H1 (cell line): ENCODE results near the gene ZBTB16. TPM values are rescaled to one million over a fixed set of nuclear protein-coding genes. Genes with fewer than 3 reads are reported as not detected.

Experiments used
- EZH2 ChIP-seq: fragments of 200-600 bp; sonication (generic); IDR thresholded peaks from 2 replicates; pipeline ENCODE4 v1.7.1; 2012; ENCODE audit warnings: low read depth, mild to moderate bottlenecking, moderate library complexity, low read length, inconsistent platforms; ENCODE audit not compliant: severe bottlenecking
- GTF2F1 ChIP-seq: IDR thresholded peaks from 2 replicates; pipeline ENCODE4 v1.6.1; 2012; ENCODE audit warnings: low read depth, low read length, improper control_type of control experiment, borderline replicate concordance
- NRF1 ChIP-seq: IDR thresholded peaks from 2 replicates; pipeline ENCODE4 v1.6.1; 2011; ENCODE audit warnings: mild to moderate bottlenecking, low read depth, low read length, improper control_type of control experiment
- RAD21 ChIP-seq, 2 experiments: IDR thresholded peaks in 1 of 2; conservative IDR thresholded peaks in 1 of 2; 2 replicates each; pipeline ENCODE4 v1.6.1; 2011; ENCODE audit warnings: low read depth in 2 of 2, low read length in 2 of 2, improper control_type of control experiment in 1 of 2, inconsistent platforms in 1 of 2, mild to moderate bottlenecking in 1 of 2, moderate library complexity in 1 of 2
- TAF7 ChIP-seq: optimal IDR thresholded peaks from 2 replicates; pipeline ENCODE3; 2011; ENCODE audit warnings: low read depth, mild to moderate bottlenecking, inconsistent platforms, low read length, moderate library complexity, borderline replicate concordance
- TBP ChIP-seq: IDR thresholded peaks from 2 replicates; pipeline ENCODE4 v1.6.1; 2011; ENCODE audit warnings: low read depth, low read length, improper control_type of control experiment
- TEAD4 ChIP-seq: IDR thresholded peaks from 2 replicates; pipeline ENCODE4 v1.6.1; 2012; ENCODE audit warnings: low read depth, low read length, inconsistent platforms, mixed read lengths
- polyA plus RNA-seq, 7 experiments: library from polyadenylated mRNA; depleted of rRNA in 3 of 7; stranded (reverse) in 5 of 7; unstranded in 2 of 7; fragments of >200 nt in 5 of 7; fragments of 200-250 nt in 2 of 7; gene quantifications; 1 replicate in 5 of 7; 2 replicates in 1 of 7; 4 replicates in 1 of 7; pipeline versions ENCODE4 v1.2.1 to v1.2.3, GENCODE V29; 2011 to 2013; ENCODE audit warnings: missing spikeins in 2 of 7, mixed read lengths in 2 of 7
- total RNA-seq: library from RNA; stranded (reverse); fragmentation: NEBNext Ultra II Directional; extraction: Animal tissue kit (Norgen Biotek cat#: 25700); gene quantifications from 2 replicates; pipeline ENCODE4 v1.2.1, GENCODE V29; 2021

The ZBTB16 gene
- total and polyA plus RNA-seq, 2 of the 8 experiments (the other 6 are each of a cell fraction or from before 2014, with no cell fraction given) = 0.12 to 0.61 TPM

DNA sequence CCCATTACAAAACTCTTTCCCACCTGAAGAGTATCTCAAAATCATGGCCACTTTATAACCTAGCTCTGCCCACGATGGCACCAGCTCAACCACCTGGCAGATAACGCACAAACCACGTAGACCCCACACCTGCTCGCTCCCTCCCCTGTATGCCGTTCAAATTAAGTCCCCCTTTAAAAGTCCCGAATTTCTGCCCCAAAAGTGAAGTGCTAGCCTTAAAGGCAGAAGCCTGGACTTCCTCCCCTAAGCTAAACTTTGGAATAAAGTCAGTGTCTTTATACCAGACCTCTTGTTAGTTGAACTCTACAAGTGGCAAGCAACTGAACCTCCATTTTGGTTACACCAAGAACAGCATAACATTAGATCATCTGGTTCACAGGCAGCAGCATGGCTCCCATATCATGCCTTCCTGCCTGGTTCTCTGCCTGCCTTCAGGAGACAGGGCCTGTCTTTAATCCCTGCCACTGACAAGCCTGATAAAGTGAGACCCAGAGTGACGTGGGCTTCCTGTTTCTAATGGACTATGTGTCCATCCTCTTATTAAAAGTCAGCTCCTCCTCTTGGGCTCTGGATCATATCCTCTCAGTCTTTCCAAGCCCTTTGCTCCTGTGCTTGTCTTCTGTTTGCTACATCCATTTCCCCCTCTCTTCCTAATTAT lies 204.1 kb downstream of the ZBTB16 start (continued):
- TF ChIP-seq NRF1 (no peak), GTF2F1 (no peak), TBP (no peak), TEAD4 (no peak), RAD21 (IDR thresholded peaks at IDR 0.05 in 1 of 2, conservative IDR thresholded peaks at IDR 0.05 in 1 of 2; ENCODE audit: low read depth in 2 of 2, low read length in 2 of 2) (no peak), TAF7 (no peak), EZH2 (no peak)
